ENCODE measurements around the gene TTPAL.
"Not testable (repeated sequence)": the region's sequence is repeated elsewhere in the genome, so short reads cannot be mapped to it uniquely, and the experiment has no call there.

TTPAL gene

GRCh38 chr20:44468044-44468782, 7.5 kb upstream of the TTPAL start:
- DNase-seq, result no peak

- DNase-seq, result no peak
These were observed 5.3 kb upstream of the TTPAL start for GRCh38 chr20:44470327-44470726.

- DNase-seq, result no peak
These were observed 4.2 kb upstream of the TTPAL start for GRCh38 chr20:44471481-44471882.

GRCh38 chr20:44472283-44472682, 3.4 kb upstream of the TTPAL start:
- DNase-seq, result not testable (repeated sequence)

GRCh38 chr20:44475372-44475693, 341 bp upstream of the TTPAL start:
- DNase-seq, result no peak

GRCh38 chr20:44477151-44477550, 1.5 kb downstream of the TTPAL start:
- no peak for DNase-seq

- DNase-seq, result no peak
These were observed 2.5 kb downstream of the TTPAL start for GRCh38 chr20:44478206-44478605.

GRCh38 chr20:44479643-44480042, 4.0 kb downstream of the TTPAL start:
- DNase-seq, result no peak

GRCh38 chr20:44480097-44480496, 4.4 kb downstream of the TTPAL start:
- no peak for DNase-seq

GRCh38 chr20:44481719-44482416, 6.2 kb downstream of the TTPAL start:
- no peak for DNase-seq

- DNase-seq, result no peak
These were observed 7.4 kb downstream of the TTPAL start for GRCh38 chr20:44483112-44483511.

GRCh38 chr20:44485078-44485829, 9.6 kb downstream of the TTPAL start:
- DNase-seq, result no peak

- DNase-seq, result no peak
These were observed 10.1 kb downstream of the TTPAL start for GRCh38 chr20:44485830-44486198.

- no peak for DNase-seq
These were observed 12.9 kb downstream of the TTPAL start for GRCh38 chr20:44488551-44488950.

- DNase-seq, result no peak
These were observed 13.5 kb downstream of the TTPAL start for GRCh38 chr20:44489223-44489622.

- no peak for DNase-seq
These were observed 14.3 kb downstream of the TTPAL start for GRCh38 chr20:44489931-44490330.

- no peak for DNase-seq
These were observed 16.1 kb downstream of the TTPAL start for GRCh38 chr20:44491635-44492395.

GRCh38 chr20:44494266-44494665, 18.6 kb downstream of the TTPAL start:
- no peak for DNase-seq

GRCh38 chr20:44494681-44495080, 19.0 kb downstream of the TTPAL start:
- no peak for DNase-seq

GRCh38 chr20:44495257-44495656, 19.6 kb downstream of the TTPAL start:
- DNase-seq, result no peak

GRCh38 chr20:44495802-44496481, 20.3 kb downstream of the TTPAL start:
- no peak for DNase-seq

GRCh38 chr20:44496976-44497375, 21.3 kb downstream of the TTPAL start:
- no peak for DNase-seq

- DNase-seq, result no peak
These were observed 22.1 kb downstream of the TTPAL start for GRCh38 chr20:44497761-44498160.

Measured in activated CD8-positive, alpha-beta memory T cell treated with anti-CD3 and anti-CD28 coated beads for 24 hours (primary cell).